A549 (cell line): ENCODE measurements around the gene PTPN4. TPM values are rescaled to one million over a fixed set of nuclear protein-coding genes. Genes with fewer than 3 reads are reported as not detected.
A peak's percentile ranks its signal among the peaks of the same experiment; 100 is the strongest.

Source experiments
- ATAC-seq, 2 experiments: fragments of 200-7000 bp in 1 of 2; fragments of >200 bp in 1 of 2; cut with Nextera tagmentation in 1 of 2; cut with Tn5 transposase in 1 of 2; 3 replicates each; pipeline versions ENCODE4 v1.8.0 to v1.9.1; 2018 to 2020; ENCODE audit warnings: mild to moderate bottlenecking in 1 of 2, moderate library complexity in 1 of 2
- CTCF ChIA-PET: fragments of 300-600 bp; sonication (Branson Sonifier 250); formaldehyde crosslinking; extraction: SDS; loops from one replicate; lab custom pipeline; 2021; ENCODE audit warnings: antibody characterized with exemption, inconsistent platforms; lab: Yijun Ruan, JAX
- POLR2A ChIA-PET: fragments of 350-600 bp; formaldehyde crosslinking; extraction: SDS; loops from one replicate; lab custom pipeline; 2021; ENCODE audit warnings: antibody characterized with exemption, inconsistent platforms; lab: Yijun Ruan, JAX
- DNase-seq, 2 experiments: peaks; one replicate each; pipeline versions ENCODE4 v3.0.0 to v3.0.0-alpha.2; 2011 to 2016; ENCODE audit warnings: low read depth in 1 of 2, low spot score in 1 of 2
- FAIRE-seq: peaks from 2 replicates; lab custom pipeline; 2011; peaks lifted over from hg19 to GRCh38; lab: Jason Lieb, UNC
- H3K27ac ChIP-seq, 2 experiments: fragments of >200 bp; sonication (Bioruptor Twin); formaldehyde crosslinking; 3 replicates each; pipeline ENCODE4 v1.5.1; 2016 to 2017
- H3K4me1 ChIP-seq: fragments of >200 bp; sonication (Bioruptor Twin); formaldehyde crosslinking; 3 replicates; pipeline ENCODE4 v1.6.1; 2016
- H3K4me2 ChIP-seq: fragments of >200 bp; sonication (Bioruptor Twin); formaldehyde crosslinking; 3 replicates; pipeline ENCODE4 v1.6.1; 2016
- H3K4me3 ChIP-seq: fragments of >200 bp; sonication (Bioruptor Twin); formaldehyde crosslinking; 3 replicates; pipeline ENCODE4 v1.5.1; 2016
- H3K9me3 ChIP-seq: fragments of >200 bp; sonication (Bioruptor Twin); formaldehyde crosslinking; 3 replicates; pipeline ENCODE4 v1.6.1; 2016
- CEBPB ChIP-seq, 2 experiments: fragments of >200 bp in 1 of 2; sonication (Bioruptor Twin) in 1 of 2; formaldehyde crosslinking in 1 of 2; IDR thresholded peaks; 2 replicates each; pipeline ENCODE4 v1.6.1; 2012 to 2016
- CHD4 ChIP-seq: fragments of 200-600 bp; sonication (generic); IDR thresholded peaks from 2 replicates; pipeline ENCODE4 v1.6.1; 2016; ENCODE audit warnings: antibody characterized with exemption, mild to moderate bottlenecking, borderline replicate concordance
- EHMT2 ChIP-seq: fragments of 200-600 bp; sonication (generic); IDR thresholded peaks from 2 replicates; pipeline ENCODE4 v1.6.1; 2016; ENCODE audit warnings: antibody characterized with exemption, low read depth, mild to moderate bottlenecking, moderate library complexity
- ESRRA ChIP-seq: fragments of 150-350 bp; IDR thresholded peaks from 2 replicates; pipeline ENCODE4 v1.6.1; 2014; ENCODE audit warnings: mild to moderate bottlenecking, low read length, borderline replicate concordance
- HDAC2 ChIP-seq: fragments of 200-600 bp; sonication (generic); IDR thresholded peaks from 2 replicates; pipeline ENCODE4 v1.6.1; 2016
- HOXB5 ChIP-seq: fragments of 250-450 bp; sonication (Bioruptor Pico); IDR thresholded peaks from 2 replicates; pipeline ENCODE4 v1.5.0; 2020; ENCODE audit warnings: mild to moderate bottlenecking, moderate library complexity
- MAZ ChIP-seq: fragments of 150-350 bp; IDR thresholded peaks from 2 replicates; pipeline ENCODE4 v1.6.1; 2014; ENCODE audit warnings: antibody characterized with exemption, low read depth, low read length, borderline replicate concordance
- MYC ChIP-seq: IDR thresholded peaks from 2 replicates; pipeline ENCODE4 v1.6.1; 2012; ENCODE audit warnings: mild to moderate bottlenecking, inconsistent platforms, low read length, improper control_type of control experiment, borderline replicate concordance
- NPAS2 ChIP-seq: fragments of 250-450 bp; sonication (Bioruptor Pico); IDR thresholded peaks from 2 replicates; pipeline ENCODE4 v1.8.0; 2022; ENCODE audit warnings: mild to moderate bottlenecking, moderate library complexity, borderline replicate concordance
- RFX5 ChIP-seq: fragments of 450-650 bp; IDR thresholded peaks from 2 replicates; pipeline ENCODE4 v1.7.1; 2014; ENCODE audit warnings: antibody characterized with exemption, mild to moderate bottlenecking, moderate library complexity
- SMC3 ChIP-seq: fragments of >200 bp; sonication (Bioruptor Twin); formaldehyde crosslinking; IDR thresholded peaks from 3 replicates; pipeline ENCODE4 v1.6.1; 2018; ENCODE audit warnings: inconsistent platforms
- TFCP2L1 ChIP-seq: fragments of 250-450 bp; sonication (Bioruptor Pico); IDR thresholded peaks from 2 replicates; pipeline ENCODE4 v1.5.0; 2021; ENCODE audit warnings: mild to moderate bottlenecking
- TP53 ChIP-seq: fragments of 250-450 bp; sonication (Bioruptor Pico); IDR thresholded peaks from 2 replicates; pipeline ENCODE4 v1.5.0; 2021; ENCODE audit warnings: mild to moderate bottlenecking, moderate library complexity
- ZC3H11A ChIP-seq: fragments of 450-650 bp; IDR thresholded peaks from 2 replicates; pipeline ENCODE4 v1.6.1; 2014; ENCODE audit warnings: antibody characterized with exemption, mild to moderate bottlenecking
- ZFP36 ChIP-seq: fragments of 450-650 bp; IDR thresholded peaks from 2 replicates; pipeline ENCODE4 v1.6.1; 2014; ENCODE audit warnings: borderline replicate concordance; ENCODE audit not compliant: partially characterized antibody
- ZNF302 ChIP-seq: fragments of 250-450 bp; sonication (Bioruptor Pico); IDR thresholded peaks from 2 replicates; pipeline ENCODE4 v1.9.0; 2021; ENCODE audit warnings: inconsistent platforms, mild to moderate bottlenecking, moderate library complexity
- WGBS: methylation state at CpG from one replicate; pipeline ENCODE4 v1.1.6; 2017; ENCODE audit errors: missing lambda C conversion rate; 5-methylcytosine and 5-hydroxymethylcytosine counted together
- polyA plus RNA-seq, 4 experiments: library from polyadenylated mRNA; depleted of rRNA in 3 of 4; stranded (reverse); fragments of >200 nt; fragmentation: RNase III in 1 of 4; extraction: RNeasy Plus Mini Kit Qiagen cat#74134 plus additional on column Dnase treatment in 1 of 4; gene quantifications; 2 replicates in 3 of 4; 3 replicates in 1 of 4; pipeline ENCODE4 v1.2.3, GENCODE V29; 2011 to 2017
- TF ChIP-seq, protein P1 (sequence below): fragments of 150-350 bp; IDR thresholded peaks from 2 replicates; pipeline ENCODE4 v1.6.1; 2014; ENCODE audit warnings: low read depth, mild to moderate bottlenecking, low read length
- TF ChIP-seq, protein P2 (sequence below): fragments of 250-450 bp; sonication (Bioruptor Pico); IDR thresholded peaks from 2 replicates; pipeline ENCODE4 v1.5.0; 2021; ENCODE audit warnings: mild to moderate bottlenecking, moderate library complexity, borderline replicate concordance
- TF ChIP-seq, protein P3 (sequence below): fragments of 200-600 bp; sonication (generic); IDR thresholded peaks from 2 replicates; pipeline ENCODE4 v1.6.1; 2016; ENCODE audit warnings: antibody characterized with exemption, mild to moderate bottlenecking, moderate library complexity
- TF ChIP-seq, protein P4 (sequence below): IDR thresholded peaks from 2 replicates; pipeline ENCODE4 v1.6.1; 2012

Gene PTPN4
- polyA plus RNA-seq, 2 of the 4 experiments (the other 2 are of a cell fraction): 14.5 to 36.6 TPM

DNA sequence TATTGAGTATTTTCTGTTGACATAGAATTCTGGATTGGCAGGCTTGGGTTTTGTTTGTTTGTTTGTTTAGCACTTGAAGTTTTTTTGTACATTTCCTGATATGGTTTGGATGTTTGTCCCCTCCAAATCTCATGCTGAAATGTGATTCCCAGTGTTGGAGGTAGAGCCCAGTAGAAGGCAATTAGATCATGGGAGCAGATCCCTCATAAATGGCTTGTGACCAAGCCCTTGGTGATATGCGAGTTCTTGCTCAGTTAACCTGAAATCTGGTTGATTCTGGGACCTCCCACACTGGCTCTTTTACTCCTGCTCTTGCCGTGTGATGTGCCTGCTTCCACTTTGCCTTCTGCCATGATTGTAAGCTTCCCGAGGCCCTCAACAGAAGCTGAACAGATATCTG is 98.0 kb downstream of the PTPN4 start:
- CTCF ChIA-PET: no interaction called here
- ATAC-seq (peak in 1 of 2 experiments; percentile 44; a peak in 3 of 6 replicates), FAIRE-seq (no peak)

DNA sequence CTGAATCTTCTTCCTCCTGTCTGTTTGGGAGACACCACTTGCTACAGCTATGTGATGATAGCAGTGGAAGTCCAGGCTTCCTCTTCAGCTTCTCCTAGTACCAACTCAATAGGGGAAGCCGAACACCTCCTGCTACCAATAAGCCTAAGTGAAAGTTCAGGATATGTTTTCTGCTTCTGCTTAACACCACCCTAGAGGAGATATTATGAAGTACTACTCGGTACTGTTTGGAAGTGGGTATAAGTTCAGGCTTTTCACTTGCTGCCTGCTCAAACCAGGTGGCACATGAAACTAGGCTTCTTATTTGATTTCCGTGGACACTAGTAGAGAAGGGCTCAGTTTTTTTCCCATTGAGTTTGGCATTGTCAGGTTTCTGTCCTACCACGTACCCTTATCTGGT is 99.8 kb downstream of the PTPN4 start:
- H3K4me3 ChIP-seq: no peak overlapping the region
- POLR2A ChIA-PET: no interaction called here

More for the DNA sequence above, 98.0 kb downstream of the PTPN4 start:
- TF ChIP-seq, protein P1, sequence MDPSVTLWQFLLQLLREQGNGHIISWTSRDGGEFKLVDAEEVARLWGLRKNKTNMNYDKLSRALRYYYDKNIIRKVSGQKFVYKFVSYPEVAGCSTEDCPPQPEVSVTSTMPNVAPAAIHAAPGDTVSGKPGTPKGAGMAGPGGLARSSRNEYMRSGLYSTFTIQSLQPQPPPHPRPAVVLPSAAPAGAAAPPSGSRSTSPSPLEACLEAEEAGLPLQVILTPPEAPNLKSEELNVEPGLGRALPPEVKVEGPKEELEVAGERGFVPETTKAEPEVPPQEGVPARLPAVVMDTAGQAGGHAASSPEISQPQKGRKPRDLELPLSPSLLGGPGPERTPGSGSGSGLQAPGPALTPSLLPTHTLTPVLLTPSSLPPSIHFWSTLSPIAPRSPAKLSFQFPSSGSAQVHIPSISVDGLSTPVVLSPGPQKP: no peak
- TF ChIP-seq, protein P2, sequence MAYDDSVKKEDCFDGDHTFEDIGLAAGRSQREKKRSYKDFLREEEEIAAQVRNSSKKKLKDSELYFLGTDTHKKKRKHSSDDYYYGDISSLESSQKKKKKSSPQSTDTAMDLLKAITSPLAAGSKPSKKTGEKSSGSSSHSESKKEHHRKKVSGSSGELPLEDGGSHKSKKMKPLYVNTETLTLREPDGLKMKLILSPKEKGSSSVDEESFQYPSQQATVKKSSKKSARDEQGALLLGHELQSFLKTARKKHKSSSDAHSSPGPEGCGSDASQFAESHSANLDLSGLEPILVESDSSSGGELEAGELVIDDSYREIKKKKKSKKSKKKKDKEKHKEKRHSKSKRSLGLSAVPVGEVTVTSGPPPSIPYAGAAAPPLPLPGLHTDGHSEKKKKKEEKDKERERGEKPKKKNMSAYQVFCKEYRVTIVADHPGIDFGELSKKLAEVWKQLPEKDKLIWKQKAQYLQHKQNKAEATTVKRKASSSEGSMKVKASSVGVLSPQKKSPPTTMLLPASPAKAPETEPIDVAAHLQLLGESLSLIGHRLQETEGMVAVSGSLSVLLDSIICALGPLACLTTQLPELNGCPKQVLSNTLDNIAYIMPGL: no peak
- TF ChIP-seq HDAC2 (no peak), ZNF302 (no peak), MAZ (no peak), CEBPB (IDR thresholded peaks at IDR 0.05) (no peak), ZFP36 (no peak), EHMT2 (no peak), SMC3 (no peak), ZC3H11A (no peak)
- TF ChIP-seq, all 56 proteins: peak for 0
- H3K4me3 ChIP-seq: no peak overlapping the region
- POLR2A ChIA-PET: no interaction called here
- DNase-seq: no peak
- 0 out of 6 replicates have a peak overlapping the region, but pooled peaks of 1 of the 2 experiments have one; percentile 16 for H3K27ac ChIP-seq
- H3K4me2 ChIP-seq: peak overlapping the region; percentile 58
- 78% methylated on average over 3 of the region's 3 CpGs for WGBS
- peaks cover 8% of the 10 kb centered on the region; the same call in 1 of the 3 replicates for H3K9me3 ChIP-seq
- H3K4me1 ChIP-seq: peaks cover 33% of the 10 kb centered on the region

More for the DNA sequence above, 99.8 kb downstream of the PTPN4 start:
- TF ChIP-seq RFX5 (no peak), ESRRA (no peak), HDAC2 (no peak), NPAS2 (CRISPR knock-in tag) (no peak), ZFP36 (no peak), HOXB5 (CRISPR knock-in tag) (no peak), EHMT2 (no peak), MYC (no peak), ZNF302 (no peak), CHD4 (no peak), TP53 (no peak), TFCP2L1 (no peak)
- TF ChIP-seq, protein P3, sequence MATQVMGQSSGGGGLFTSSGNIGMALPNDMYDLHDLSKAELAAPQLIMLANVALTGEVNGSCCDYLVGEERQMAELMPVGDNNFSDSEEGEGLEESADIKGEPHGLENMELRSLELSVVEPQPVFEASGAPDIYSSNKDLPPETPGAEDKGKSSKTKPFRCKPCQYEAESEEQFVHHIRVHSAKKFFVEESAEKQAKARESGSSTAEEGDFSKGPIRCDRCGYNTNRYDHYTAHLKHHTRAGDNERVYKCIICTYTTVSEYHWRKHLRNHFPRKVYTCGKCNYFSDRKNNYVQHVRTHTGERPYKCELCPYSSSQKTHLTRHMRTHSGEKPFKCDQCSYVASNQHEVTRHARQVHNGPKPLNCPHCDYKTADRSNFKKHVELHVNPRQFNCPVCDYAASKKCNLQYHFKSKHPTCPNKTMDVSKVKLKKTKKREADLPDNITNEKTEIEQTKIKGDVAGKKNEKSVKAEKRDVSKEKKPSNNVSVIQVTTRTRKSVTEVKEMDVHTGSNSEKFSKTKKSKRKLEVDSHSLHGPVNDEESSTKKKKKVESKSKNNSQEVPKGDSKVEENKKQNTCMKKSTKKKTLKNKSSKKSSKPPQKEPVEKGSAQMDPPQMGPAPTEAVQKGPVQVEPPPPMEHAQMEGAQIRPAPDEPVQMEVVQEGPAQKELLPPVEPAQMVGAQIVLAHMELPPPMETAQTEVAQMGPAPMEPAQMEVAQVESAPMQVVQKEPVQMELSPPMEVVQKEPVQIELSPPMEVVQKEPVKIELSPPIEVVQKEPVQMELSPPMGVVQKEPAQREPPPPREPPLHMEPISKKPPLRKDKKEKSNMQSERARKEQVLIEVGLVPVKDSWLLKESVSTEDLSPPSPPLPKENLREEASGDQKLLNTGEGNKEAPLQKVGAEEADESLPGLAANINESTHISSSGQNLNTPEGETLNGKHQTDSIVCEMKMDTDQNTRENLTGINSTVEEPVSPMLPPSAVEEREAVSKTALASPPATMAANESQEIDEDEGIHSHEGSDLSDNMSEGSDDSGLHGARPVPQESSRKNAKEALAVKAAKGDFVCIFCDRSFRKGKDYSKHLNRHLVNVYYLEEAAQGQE: no peak
- TF ChIP-seq, protein P4, sequence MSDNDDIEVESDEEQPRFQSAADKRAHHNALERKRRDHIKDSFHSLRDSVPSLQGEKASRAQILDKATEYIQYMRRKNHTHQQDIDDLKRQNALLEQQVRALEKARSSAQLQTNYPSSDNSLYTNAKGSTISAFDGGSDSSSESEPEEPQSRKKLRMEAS: no peak
- no peak overlapping the region for H3K4me2 ChIP-seq
- H3K4me1 ChIP-seq: peaks cover 40% of the 10 kb centered on the region
- CTCF ChIA-PET: interaction anchor here (0.7 kb wide), 1 partner anchor 107 kb away, joined by 4 read pairs; no protein-coding TSS in a partner anchor
- DNase-seq (no peak), ATAC-seq (peak in 1 of 2 experiments; percentile 53; a peak in 3 of 6 replicates), FAIRE-seq (no peak)
- no peak overlapping the region for H3K27ac ChIP-seq
- no peaks in the 10 kb centered on the region for H3K9me3 ChIP-seq
- 94% methylated on average over 4 of the region's 4 CpGs for WGBS
